Uterus (tissue), 4 donors: ENCODE data around the gene STAP2. TPM values are rescaled to one million over a fixed set of nuclear protein-coding genes. Genes with fewer than 3 reads are reported as not detected.

Experiments
- DNase-seq, 2 donors: peaks; one replicate each; pipeline ENCODE4 v3.0.0-alpha.2; 2019 to 2020
- H3K27ac ChIP-seq, 2 donors: fragments of 200-600 bp; sonication (generic); 1 replicate in 1 of 2; 2 replicates in 1 of 2; pipeline ENCODE4 v1.5.1; 2016 to 2018
- H3K27me3 ChIP-seq, 2 donors: fragments of 200-600 bp; sonication (generic); one replicate each; pipeline ENCODE4 v1.5.1; 2018 to 2019; ENCODE audit warnings: control low read depth in 1 of 2
- H3K36me3 ChIP-seq, 2 donors: fragments of 200-600 bp; sonication (generic); one replicate each; pipeline ENCODE4 v1.5.1; 2019; ENCODE audit warnings: control low read depth in 1 of 2
- H3K4me1 ChIP-seq, 2 donors: fragments of 200-600 bp; sonication (generic); one replicate each; pipeline ENCODE4 v1.5.1; 2018 to 2019; ENCODE audit warnings: control low read depth in 1 of 2
- H3K4me3 ChIP-seq, 2 donors: fragments of 200-600 bp; sonication (generic); 1 replicate in 1 of 2; 2 replicates in 1 of 2; pipeline ENCODE4 v1.5.1; 2018 to 2019; ENCODE audit warnings: mild to moderate bottlenecking in 1 of 2
- H3K9me3 ChIP-seq, 2 donors: fragments of 200-600 bp; sonication (generic); one replicate each; pipeline ENCODE4 v1.5.1; 2019; ENCODE audit warnings: control low read depth in 1 of 2
- POLR2A ChIP-seq, 2 donors: fragments of 450-650 bp; IDR thresholded peaks; one replicate each; pipeline ENCODE4 v1.6.1; 2016; ENCODE audit warnings: antibody characterized with exemption in 2 of 2, mild to moderate bottlenecking in 1 of 2, moderate library complexity in 1 of 2
- intact Hi-C: fragments of 100-400 bp; cut with DNase I; formaldehyde crosslinking; loops from one replicate; pipeline ENCODE4 v1.15.1; 2023; ENCODE audit warnings: low total_unique reads
- total RNA-seq, 4 donors: library from RNA; depleted of rRNA in 3 of 4; stranded (reverse); fragments of >200 nt in 3 of 4; gene quantifications; one replicate each; pipeline versions ENCODE4 v1.1.0 to v1.2.4, GENCODE V29; 2014 to 2023
- TF ChIP-seq, protein P1 (sequence below), 4 experiments: fragments of 200-600 bp in 2 of 4; fragments of 450-650 bp in 2 of 4; sonication (generic) in 2 of 4; IDR thresholded peaks; one replicate each; pipeline ENCODE4 v1.5.1; 2016 to 2019; ENCODE audit warnings: antibody characterized with exemption in 4 of 4, mild to moderate bottlenecking in 2 of 4, moderate library complexity in 1 of 4
- donor health status: DM: yes; HTN: yes; CAD: no.

Gene STAP2
- total RNA-seq, 4 donors from 2014 or later, result 0.29 to 9.4 (median 6.2) TPM

DNA sequence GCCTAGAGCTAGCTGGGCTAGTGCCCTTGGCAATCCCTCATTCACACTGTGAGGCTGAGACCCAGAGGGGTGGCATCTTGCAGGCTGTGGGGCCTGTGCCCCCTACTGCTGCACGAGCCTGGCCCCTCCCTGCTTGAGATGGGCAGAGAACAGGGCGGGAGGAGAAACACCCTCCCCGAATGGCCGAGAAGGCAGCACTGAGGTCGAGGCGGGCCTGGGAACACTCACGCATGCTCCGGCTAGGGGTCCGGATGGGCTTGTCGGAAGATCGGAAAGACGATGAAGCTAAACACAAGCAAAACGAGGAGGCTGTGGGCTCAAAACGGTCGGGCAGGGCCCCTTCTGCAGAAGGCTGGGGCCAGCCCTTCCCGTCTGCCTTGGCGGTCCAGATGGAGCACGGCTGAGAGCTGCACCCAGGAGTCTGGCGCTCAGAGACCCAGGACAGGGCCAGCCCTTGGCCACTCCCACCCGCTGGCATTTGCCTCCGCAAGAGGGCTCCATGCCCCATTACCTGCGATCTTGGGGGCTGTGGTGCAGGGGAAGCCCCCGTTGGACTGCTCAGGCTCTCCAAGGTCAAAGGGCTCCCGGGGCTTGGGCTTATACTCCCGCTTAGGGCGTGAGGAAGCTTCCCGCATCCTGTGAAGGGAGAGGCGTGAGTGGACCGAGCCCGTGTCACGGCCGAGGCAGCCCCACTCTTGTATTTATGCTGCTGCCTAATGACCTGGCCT, 23.6 kb upstream of the STAP2 start:
- TF ChIP-seq POLR2A (IDR thresholded peaks at IDR 0.05), result no peak
- TF ChIP-seq, protein P1, sequence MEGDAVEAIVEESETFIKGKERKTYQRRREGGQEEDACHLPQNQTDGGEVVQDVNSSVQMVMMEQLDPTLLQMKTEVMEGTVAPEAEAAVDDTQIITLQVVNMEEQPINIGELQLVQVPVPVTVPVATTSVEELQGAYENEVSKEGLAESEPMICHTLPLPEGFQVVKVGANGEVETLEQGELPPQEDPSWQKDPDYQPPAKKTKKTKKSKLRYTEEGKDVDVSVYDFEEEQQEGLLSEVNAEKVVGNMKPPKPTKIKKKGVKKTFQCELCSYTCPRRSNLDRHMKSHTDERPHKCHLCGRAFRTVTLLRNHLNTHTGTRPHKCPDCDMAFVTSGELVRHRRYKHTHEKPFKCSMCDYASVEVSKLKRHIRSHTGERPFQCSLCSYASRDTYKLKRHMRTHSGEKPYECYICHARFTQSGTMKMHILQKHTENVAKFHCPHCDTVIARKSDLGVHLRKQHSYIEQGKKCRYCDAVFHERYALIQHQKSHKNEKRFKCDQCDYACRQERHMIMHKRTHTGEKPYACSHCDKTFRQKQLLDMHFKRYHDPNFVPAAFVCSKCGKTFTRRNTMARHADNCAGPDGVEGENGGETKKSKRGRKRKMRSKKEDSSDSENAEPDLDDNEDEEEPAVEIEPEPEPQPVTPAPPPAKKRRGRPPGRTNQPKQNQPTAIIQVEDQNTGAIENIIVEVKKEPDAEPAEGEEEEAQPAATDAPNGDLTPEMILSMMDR (IDR thresholded peaks at IDR 0.05), result no peak
- H3K27me3 ChIP-seq, result no peaks in the 10 kb centered on the region
- H3K27ac ChIP-seq, result no peak overlapping the region
- no peaks in the 10 kb centered on the region for H3K4me1 ChIP-seq
- DNase-seq, result no peak
- H3K36me3 ChIP-seq, result no peaks in the 10 kb centered on the region
- intact Hi-C loops, result no loop called here
- H3K4me3 ChIP-seq, result no peak overlapping the region
- no peaks in the 10 kb centered on the region for H3K9me3 ChIP-seq

DNA sequence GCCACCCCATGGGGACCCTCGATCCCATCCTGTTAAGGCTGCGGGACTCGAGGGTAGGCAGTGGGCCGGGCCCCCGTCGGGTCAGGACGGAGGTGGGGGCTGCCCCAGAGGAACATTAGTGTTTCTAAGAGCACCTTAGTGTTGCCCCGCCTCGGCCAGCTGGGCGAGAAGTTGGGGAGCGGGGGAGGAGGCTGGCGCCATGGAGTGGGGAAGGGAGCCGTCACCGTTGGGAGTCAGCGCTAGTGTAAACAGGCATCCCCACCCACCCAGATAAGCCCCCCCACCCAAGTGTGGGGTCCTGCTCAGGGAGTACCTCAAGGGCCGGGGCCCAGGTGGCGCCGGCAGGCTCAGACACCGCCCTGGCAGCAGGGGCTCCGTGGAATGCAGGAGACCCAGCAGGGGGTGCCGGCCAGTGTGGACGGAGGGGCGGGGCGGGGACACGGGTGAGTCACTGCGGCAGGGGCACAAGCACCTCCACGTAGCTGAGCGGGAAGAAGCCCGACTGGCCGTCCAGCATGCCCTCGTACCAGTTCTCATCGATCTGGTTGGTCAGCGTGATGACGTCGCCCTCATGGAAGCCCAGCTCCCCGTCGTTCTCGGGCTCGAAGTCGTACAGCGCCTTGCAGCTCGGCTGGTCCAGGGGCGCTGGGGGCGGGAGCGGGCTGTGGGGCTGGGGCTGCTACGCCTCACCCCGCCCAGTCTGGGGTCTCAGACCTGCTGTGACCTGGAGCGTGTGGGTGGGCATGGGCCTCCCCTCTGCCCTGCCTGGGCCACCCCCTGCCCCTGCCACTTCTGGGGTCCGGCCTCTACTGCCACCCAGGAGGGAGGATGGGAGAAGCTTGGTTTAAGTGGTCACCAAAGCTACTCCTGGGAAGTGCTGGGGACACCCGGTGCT, 22.8 kb upstream of the STAP2 start:
- H3K27me3 ChIP-seq, result no peaks in the 10 kb centered on the region
- intact Hi-C loops, result no loop called here
- no peak for DNase-seq
- H3K4me3 ChIP-seq, result no peak overlapping the region
- no peaks in the 10 kb centered on the region for H3K9me3 ChIP-seq
- no peak overlapping the region for H3K27ac ChIP-seq
- TF ChIP-seq, protein P1 (IDR thresholded peaks at IDR 0.05), result no peak
- TF ChIP-seq POLR2A (IDR thresholded peaks at IDR 0.05), result no peak
- no peaks in the 10 kb centered on the region for H3K36me3 ChIP-seq
- H3K4me1 ChIP-seq, result no peaks in the 10 kb centered on the region

DNA sequence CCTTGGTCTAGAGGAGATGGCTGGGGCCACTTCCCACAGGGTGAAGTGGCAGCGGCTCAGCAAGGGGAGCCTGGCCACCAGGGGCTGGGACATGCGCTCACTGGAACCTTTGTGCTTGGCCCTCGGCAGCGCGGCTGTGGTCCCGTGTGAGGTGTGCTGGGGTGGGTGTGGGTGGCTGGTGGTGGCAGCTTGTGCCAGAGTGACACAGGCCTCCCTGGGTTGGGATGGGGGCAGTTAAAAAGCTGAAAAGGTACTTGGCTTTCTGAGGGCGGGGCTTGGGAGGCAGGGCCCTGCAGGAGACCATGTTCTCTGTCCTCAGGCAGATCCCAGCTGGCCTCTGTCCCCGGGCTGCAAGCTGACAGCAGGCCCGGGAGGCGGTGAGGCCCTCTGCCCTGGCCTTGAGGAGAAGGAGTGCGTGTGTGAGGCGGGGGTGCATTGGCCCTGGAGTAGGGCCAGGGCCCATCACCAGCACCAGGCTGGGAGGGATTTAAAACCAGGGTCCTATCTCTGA, 22.1 kb upstream of the STAP2 start:
- intact Hi-C loops, result no loop called here
- no peaks in the 10 kb centered on the region for H3K36me3 ChIP-seq
- no peak for DNase-seq
- H3K4me3 ChIP-seq, result no peak overlapping the region
- H3K4me1 ChIP-seq, result no peaks in the 10 kb centered on the region
- no peak overlapping the region for H3K27ac ChIP-seq
- TF ChIP-seq POLR2A (IDR thresholded peaks at IDR 0.05), result no peak
- TF ChIP-seq, protein P1 (IDR thresholded peaks at IDR 0.05), result no peak
- H3K27me3 ChIP-seq, result no peaks in the 10 kb centered on the region
- no peaks in the 10 kb centered on the region for H3K9me3 ChIP-seq

DNA sequence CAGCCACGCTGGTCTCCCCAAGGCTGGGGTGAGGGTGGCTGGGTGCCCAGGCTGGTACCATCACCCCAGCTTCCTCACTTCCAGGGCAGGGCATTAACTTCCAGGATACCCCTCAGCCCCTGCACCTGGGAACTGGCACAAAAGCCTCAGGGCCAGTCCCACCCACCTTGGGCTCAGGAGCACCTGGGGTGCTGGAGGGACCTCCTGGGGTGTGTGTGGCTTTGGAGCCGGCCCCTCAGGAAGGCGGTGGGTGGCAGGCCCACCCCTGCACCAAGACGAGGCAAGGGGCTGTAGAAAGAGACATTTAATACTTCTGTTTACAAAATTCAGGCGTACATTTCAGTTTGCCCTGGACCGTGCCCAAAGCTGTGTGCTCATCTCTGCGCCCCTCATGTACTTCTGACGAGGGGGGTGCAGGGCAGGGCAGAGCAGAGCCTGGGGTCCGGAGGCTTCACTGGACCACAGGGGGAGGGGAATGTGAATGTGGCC, 21.5 kb upstream of the STAP2 start:
- intact Hi-C loops, result no loop called here
- TF ChIP-seq, protein P1 (IDR thresholded peaks at IDR 0.05), result no peak
- TF ChIP-seq POLR2A (IDR thresholded peaks at IDR 0.05), result no peak

More for the DNA sequence above, 21.5 kb upstream of the STAP2 start:
- H3K36me3 ChIP-seq, result no peaks in the 10 kb centered on the region
- no peaks in the 10 kb centered on the region for H3K4me1 ChIP-seq
- no peaks in the 10 kb centered on the region for H3K27me3 ChIP-seq
- no peak overlapping the region for H3K27ac ChIP-seq
- H3K4me3 ChIP-seq, result no peak overlapping the region
- no peak for DNase-seq
- no peaks in the 10 kb centered on the region for H3K9me3 ChIP-seq
